Stimulated activated CD8-positive, alpha-beta memory T cell treated with anti-CD3 and anti-CD28 coated beads, Interleukin-2, amount 100 ng/mL, for 1 hour (primary cell): ENCODE data around the gene TMEM129.

Experiments
- DNase-seq, 2 donors: peaks; one replicate each; pipeline ENCODE4 v3.0.0-alpha.2; 2020; ENCODE audit warnings: low read depth in 2 of 2

The TMEM129 gene

GRCh38 chr4:1721003-1721665 is at the start of gene TMEM129, which contains the start of gene TACC3:
TMEM129 (minus strand) TSS chr4:1721323; CDS start chr4:1720837, 486 bp downstream.
TACC3 (plus strand) TSS chr4:1721521; CDS start chr4:1723422, 1,901 bp downstream.
- peak; percentile 83 to 87 for DNase-seq

GRCh38 chr4:1770791-1771231 is 49.7 kb upstream of the TMEM129 start:
- no peak for DNase-seq

- no peak for DNase-seq
These were observed 49.1 kb upstream of the TMEM129 start for GRCh38 chr4:1770245-1770644.

GRCh38 chr4:1769692-1770091 is 48.6 kb upstream of the TMEM129 start:
- DNase-seq, result no peak

GRCh38 chr4:1768367-1769034 is 47.4 kb upstream of the TMEM129 start:
- no peak for DNase-seq

- DNase-seq, result no peak
These were observed 46.7 kb upstream of the TMEM129 start for GRCh38 chr4:1767770-1768366.

GRCh38 chr4:1767061-1767769 is 46.1 kb upstream of the TMEM129 start:
- DNase-seq, result no peak

- no peak for DNase-seq
These were observed 45.3 kb upstream of the TMEM129 start for GRCh38 chr4:1766106-1767060.

- no peak for DNase-seq
These were observed 44.4 kb upstream of the TMEM129 start for GRCh38 chr4:1765409-1766072.

GRCh38 chr4:1764670-1765069 is 43.5 kb upstream of the TMEM129 start:
- no peak for DNase-seq

- no peak for DNase-seq
These were observed 42.5 kb upstream of the TMEM129 start for GRCh38 chr4:1763550-1764080.

- DNase-seq, result no peak
These were observed 42.0 kb upstream of the TMEM129 start for GRCh38 chr4:1763070-1763549.

GRCh38 chr4:1762264-1763010 is 41.3 kb upstream of the TMEM129 start:
- no peak for DNase-seq

GRCh38 chr4:1761130-1761689 is 40.1 kb upstream of the TMEM129 start:
- no peak for DNase-seq

GRCh38 chr4:1760521-1761071 is 39.5 kb upstream of the TMEM129 start:
- no peak for DNase-seq

GRCh38 chr4:1759818-1760223 is 38.7 kb upstream of the TMEM129 start:
- DNase-seq, result no peak

GRCh38 chr4:1759170-1759817 is 38.2 kb upstream of the TMEM129 start:
- no peak for DNase-seq
